PC-9 (cell line): ENCODE results near the gene ARHGAP24. TPM values are rescaled to one million over a fixed set of nuclear protein-coding genes. Genes with fewer than 3 reads are reported as not detected.

Experiments used
- BruUV-seq: library from RNA; stranded (reverse); fragments of 400-500 nt; replicated peaks from 2 replicates; lab custom pipeline; 2021; lab: Mats Ljungman, UMichigan
- CTCF ChIA-PET: fragments of 300-600 bp; sonication (Branson Sonifier 250); formaldehyde crosslinking; loops from one replicate; lab custom pipeline; 2022; ENCODE audit warnings: antibody characterized with exemption; lab: Charles Lee
- POLR2A ChIA-PET: fragments of 300-600 bp; sonication (Branson Sonifier 250); formaldehyde crosslinking; loops from one replicate; lab custom pipeline; 2022; ENCODE audit warnings: antibody characterized with exemption; ENCODE audit not compliant: unreplicated experiment; lab: Charles Lee
- DNase-seq, 2 experiments: peaks; one replicate each; pipeline versions ENCODE4 v3.0.0 to v3.0.0-alpha.2; 2015 to 2022; ENCODE audit warnings: mixed read lengths in 1 of 2
- H2AFZ ChIP-seq: fragments of 200-600 bp; sonication (generic); 2 replicates; pipeline ENCODE4 v1.8.1; 2017; ENCODE audit warnings: antibody characterized with exemption
- H3F3A ChIP-seq: fragments of 200-600 bp; sonication (generic); 2 replicates; pipeline ENCODE4 v1.8.1; 2017; ENCODE audit warnings: antibody characterized with exemption, mild to moderate bottlenecking, low read depth; ENCODE audit not compliant: insufficient read depth
- H3K27ac ChIP-seq: fragments of 200-600 bp; sonication (generic); 2 replicates; pipeline ENCODE4 v1.6.1; 2016; ENCODE audit warnings: mixed run types
- H3K27me3 ChIP-seq: fragments of 200-600 bp; sonication (generic); 2 replicates; pipeline ENCODE4 v1.6.1; 2016; ENCODE audit warnings: low read depth, mixed run types; ENCODE audit not compliant: insufficient read depth
- H3K36me3 ChIP-seq: fragments of 200-600 bp; sonication (generic); 2 replicates; pipeline ENCODE4 v1.6.1; 2016; ENCODE audit warnings: low read depth, mixed run types
- H3K4me1 ChIP-seq: fragments of 200-600 bp; sonication (generic); replicated peaks from 2 replicates; pipeline ENCODE4 v1.6.1; 2016; ENCODE audit warnings: mixed run types; ENCODE audit not compliant: insufficient read depth
- H3K4me2 ChIP-seq: fragments of 200-600 bp; sonication (generic); 2 replicates; pipeline ENCODE4 v1.6.1; 2017; ENCODE audit warnings: mixed run types
- H3K4me3 ChIP-seq: fragments of 200-600 bp; sonication (generic); 2 replicates; pipeline ENCODE4 v1.6.1; 2016; ENCODE audit warnings: mixed run types
- H3K79me2 ChIP-seq: fragments of 200-600 bp; sonication (generic); 2 replicates; pipeline ENCODE4 v1.6.1; 2017; ENCODE audit warnings: low read depth, mixed run types
- H3K9me2 ChIP-seq: fragments of 200-600 bp; sonication (generic); 2 replicates; pipeline ENCODE4 v1.8.1; 2017; ENCODE audit warnings: mild to moderate bottlenecking; ENCODE audit not compliant: insufficient read depth
- H3K9me3 ChIP-seq: fragments of 200-600 bp; sonication (generic); 2 replicates; pipeline ENCODE4 v1.8.1; 2016; ENCODE audit warnings: low read depth; ENCODE audit not compliant: insufficient read depth
- H4K20me1 ChIP-seq: fragments of 200-600 bp; sonication (generic); 2 replicates; pipeline ENCODE4 v1.8.1; 2017; ENCODE audit not compliant: insufficient read depth
- CTCF ChIP-seq: fragments of 200-600 bp; sonication (generic); conservative IDR thresholded peaks from 2 replicates; pipeline ENCODE4 v1.6.1; 2017; ENCODE audit warnings: mixed run types, antibody characterized with exemption, mild to moderate bottlenecking, moderate library complexity
- EZH2 ChIP-seq: fragments of 200-600 bp; sonication (generic); IDR thresholded peaks from 2 replicates; pipeline ENCODE4 v1.8.0; 2017; ENCODE audit warnings: antibody characterized with exemption, low read depth
- intact Hi-C: fragments of 100-400 bp; cut with micrococcal nuclease; formaldehyde crosslinking; loops from one replicate; pipeline ENCODE4 v1.10.0; 2022; ENCODE audit not compliant: unreplicated experiment
- total RNA-seq: library from RNA; stranded (reverse); gene quantifications from 2 replicates; pipeline ENCODE4 v1.2.3, GENCODE V29; 2021

ARHGAP24 gene
- total RNA-seq, 1 experiment from 2014 or later: 2.2 TPM

GRCh38 chr4:85457752-85458467, 17.0 kb upstream of the ARHGAP24 start:
- no peak for DNase-seq
- Histone ChIP-seq H3K4me3 (no peak overlapping the region), H3K9me2 (no peaks in the 10 kb centered on the region), H3K9me3 (no peaks in the 10 kb centered on the region), H3K27ac (no peak overlapping the region), H3F3A (no peaks in the 10 kb centered on the region), H4K20me1 (no peaks in the 10 kb centered on the region), H2AFZ (no peak overlapping the region), H3K27me3 (no peaks in the 10 kb centered on the region), H3K4me1 (no peaks in the 10 kb centered on the region), H3K4me2 (no peak overlapping the region), H3K36me3 (no peaks in the 10 kb centered on the region), H3K79me2 (no peaks in the 10 kb centered on the region)
- no peak for TF ChIP-seq CTCF
- TF ChIP-seq EZH2: no peak
- intact Hi-C loops: no loop called here
- ChIA-PET CTCF (no interaction called here), POLR2A (no interaction called here)
- no TSS peak for BruUV-seq

- intact Hi-C loops: no loop called here
- Histone ChIP-seq H3K36me3 (no peaks in the 10 kb centered on the region), H3F3A (no peaks in the 10 kb centered on the region), H3K9me2 (no peaks in the 10 kb centered on the region), H4K20me1 (no peaks in the 10 kb centered on the region), H2AFZ (no peak overlapping the region), H3K4me1 (no peaks in the 10 kb centered on the region), H3K27me3 (no peaks in the 10 kb centered on the region), H3K79me2 (no peaks in the 10 kb centered on the region), H3K27ac (no peak overlapping the region), H3K4me2 (no peak overlapping the region), H3K9me3 (no peaks in the 10 kb centered on the region), H3K4me3 (no peak overlapping the region)
- CTCF ChIA-PET: no interaction called here
- BruUV-seq: no TSS peak
- POLR2A ChIA-PET: no interaction called here
- TF ChIP-seq CTCF: no peak
- no peak for TF ChIP-seq EZH2
- DNase-seq: no peak
Observed at GRCh38 chr4:85459736-85460135, 15.2 kb upstream of the ARHGAP24 start.

- Histone ChIP-seq H3K79me2 (no peaks in the 10 kb centered on the region), H3K9me2 (no peaks in the 10 kb centered on the region), H3K4me1 (peaks cover 12% of the 10 kb centered on the region), H3K4me2 (peak overlapping the region; percentile 67), H3K9me3 (no peaks in the 10 kb centered on the region), H3K36me3 (no peaks in the 10 kb centered on the region), H2AFZ (peak overlapping the region; percentile 96; the same call in 1 of the 2 replicates), H4K20me1 (no peaks in the 10 kb centered on the region), H3K4me3 (peak overlapping the region; percentile 81; the same call in 1 of the 2 replicates), H3K27ac (peak overlapping the region; percentile 64), H3K27me3 (no peaks in the 10 kb centered on the region), H3F3A (peaks cover 9% of the 10 kb centered on the region)
- TF ChIP-seq EZH2 (no peak), CTCF (no peak)
- ChIA-PET CTCF (interaction anchor here (0.7 to 1.0 kb wide), 2 partner anchors 23 to 56 kb away, joined by 3 to 6 read pairs; no protein-coding TSS in a partner anchor), POLR2A (interaction anchor here (1.2 kb wide), 1 partner anchor 24 kb away, joined by 5 read pairs; no protein-coding TSS in a partner anchor)
- BruUV-seq: no TSS peak
- intact Hi-C loops: loop anchor here (2.0 to 10.0 kb wide), 3 partner anchors 24 to 1530 kb away; no protein-coding TSS in a partner anchor
- no peak for DNase-seq
Observed at GRCh38 chr4:85474356-85474755, 594 bp upstream of the ARHGAP24 start.
